GM23338 (cell line): ENCODE measurements around the gene SLC36A4. TPM values are rescaled to one million over a fixed set of nuclear protein-coding genes. Genes with fewer than 3 reads are reported as not detected.
A peak's percentile ranks its signal among the peaks of the same experiment; 100 is the strongest.

Experiments
- ATAC-seq: fragments of 200-7000 bp; cut with Tn5 transposase; 3 replicates; pipeline ENCODE4 v1.9.1; 2020
- DNase-seq: peaks from one replicate; pipeline ENCODE4 v3.0.0-alpha.2; 2015; ENCODE audit warnings: low spot score
- H2AFZ ChIP-seq: fragments of 200-600 bp; sonication (generic); 2 replicates; pipeline ENCODE4 v1.8.0; 2016; ENCODE audit warnings: antibody characterized with exemption, mild to moderate bottlenecking, moderate library complexity
- H3F3A ChIP-seq: fragments of 200-600 bp; sonication (generic); replicated peaks from 2 replicates; pipeline ENCODE4 v1.8.0; 2017; ENCODE audit warnings: antibody characterized with exemption, mixed run types, low read depth
- H3K27ac ChIP-seq: fragments of 200-600 bp; sonication (generic); 2 replicates; pipeline ENCODE4 v1.6.1; 2016; ENCODE audit warnings: low read depth
- H3K27me3 ChIP-seq: fragments of 200-600 bp; sonication (generic); 2 replicates; pipeline ENCODE4 v1.8.0; 2016; ENCODE audit warnings: mild to moderate bottlenecking, mixed run types, moderate library complexity; ENCODE audit not compliant: insufficient read depth
- H3K36me3 ChIP-seq: fragments of 200-600 bp; sonication (generic); 2 replicates; pipeline ENCODE4 v1.8.0; 2016; ENCODE audit warnings: mild to moderate bottlenecking; ENCODE audit not compliant: insufficient read depth
- H3K4me1 ChIP-seq: fragments of 200-600 bp; sonication (generic); 2 replicates; pipeline ENCODE4 v1.8.0; 2016; ENCODE audit warnings: mild to moderate bottlenecking, moderate library complexity; ENCODE audit not compliant: insufficient read depth
- H3K4me2 ChIP-seq: fragments of 200-600 bp; sonication (generic); 2 replicates; pipeline ENCODE4 v1.7.1; 2017; ENCODE audit warnings: mixed run types
- H3K4me3 ChIP-seq: fragments of 200-600 bp; sonication (generic); 2 replicates; pipeline ENCODE4 v1.6.1; 2016; ENCODE audit warnings: mixed run types
- H3K79me2 ChIP-seq: fragments of 200-600 bp; sonication (generic); replicated peaks from 2 replicates; pipeline ENCODE4 v1.8.0; 2017; ENCODE audit warnings: mild to moderate bottlenecking; ENCODE audit not compliant: insufficient read depth
- H3K9me2 ChIP-seq: fragments of 200-600 bp; sonication (generic); 2 replicates; pipeline ENCODE4 v1.8.0; 2017; ENCODE audit not compliant: insufficient read depth
- H4K20me1 ChIP-seq: fragments of 200-600 bp; sonication (generic); replicated peaks from 2 replicates; pipeline ENCODE4 v1.8.0; 2017; ENCODE audit warnings: mild to moderate bottlenecking; ENCODE audit not compliant: insufficient read depth
- H3K27ac Mint-ChIP-seq: 2 replicates; pipeline ENCODE4 v1.8.0; 2020; ENCODE audit warnings: inconsistent platforms, mild to moderate bottlenecking, moderate library complexity, mixed read lengths
- H3K27me3 Mint-ChIP-seq: 3 replicates; pipeline ENCODE4 v1.8.0; 2022; ENCODE audit warnings: low read depth, mild to moderate bottlenecking, moderate library complexity, mixed read lengths, inconsistent platforms; ENCODE audit not compliant: insufficient read depth, poor library complexity
- H3K36me3 Mint-ChIP-seq: 3 replicates; pipeline ENCODE4 v1.8.0; 2021; ENCODE audit warnings: low read depth, mild to moderate bottlenecking, inconsistent platforms, moderate library complexity, mixed read lengths
- H3K4me1 Mint-ChIP-seq: 3 replicates; pipeline ENCODE4 v1.8.0; 2020; ENCODE audit warnings: mild to moderate bottlenecking, inconsistent platforms, mixed read lengths
- H3K4me3 Mint-ChIP-seq: 3 replicates; pipeline ENCODE4 v1.8.0; 2021; ENCODE audit warnings: moderate library complexity, mild to moderate bottlenecking, inconsistent platforms, mixed read lengths
- H3K9me3 Mint-ChIP-seq: 3 replicates; pipeline ENCODE4 v1.8.0; 2020; ENCODE audit warnings: moderate library complexity, mild to moderate bottlenecking, inconsistent platforms, mixed read lengths
- EZH2 ChIP-seq: fragments of 200-600 bp; sonication (generic); IDR thresholded peaks from one replicate; pipeline ENCODE4 v1.8.0; 2017; ENCODE audit warnings: antibody characterized with exemption, mild to moderate bottlenecking, low read depth; ENCODE audit not compliant: unreplicated experiment
- JUNB ChIP-seq: IDR thresholded peaks from one replicate; pipeline ENCODE4 v1.6.1; 2016; ENCODE audit warnings: antibody characterized with exemption; ENCODE audit not compliant: unreplicated experiment
- NANOG ChIP-seq: IDR thresholded peaks from 2 replicates; pipeline ENCODE4 v1.6.1; 2016; ENCODE audit warnings: antibody characterized with exemption, borderline replicate concordance
- POLR2AphosphoS5 ChIP-seq: IDR thresholded peaks from 2 replicates; pipeline ENCODE4 v1.6.1; 2016; ENCODE audit warnings: antibody characterized with exemption, low read depth
- ZNF331 ChIP-seq: fragments of 250-450 bp; sonication (Bioruptor Pico); IDR thresholded peaks from 2 replicates; pipeline ENCODE4 v1.5.0; 2020; ENCODE audit warnings: low read depth, mild to moderate bottlenecking, moderate library complexity
- polyA plus RNA-seq: library from polyadenylated mRNA; unstranded; fragments of >200 nt; fragmentation: Nextera tagmentation; extraction: Ambion mirVana; gene quantifications from 2 replicates; pipeline ENCODE4 v1.2.1, GENCODE V29; 2016
- total RNA-seq: library from RNA; depleted of rRNA; stranded (reverse); fragments of >200 nt; shearing (Covaris generic); gene quantifications from 2 replicates; pipeline ENCODE4 v1.2.3, GENCODE V29; 2014
- TF ChIP-seq, protein P1 (sequence below): IDR thresholded peaks from 2 replicates; pipeline ENCODE4 v1.6.1; 2016; ENCODE audit warnings: antibody characterized with exemption
- TF ChIP-seq, protein P2 (sequence below): fragments of 250-450 bp; sonication (Bioruptor Pico); IDR thresholded peaks from 2 replicates; pipeline ENCODE4 v1.5.0; 2020; ENCODE audit warnings: mild to moderate bottlenecking, moderate library complexity

The SLC36A4 gene
- total and polyA plus RNA-seq, 2 experiments from 2014 or later: 24.9 to 34.6 TPM

DNA sequence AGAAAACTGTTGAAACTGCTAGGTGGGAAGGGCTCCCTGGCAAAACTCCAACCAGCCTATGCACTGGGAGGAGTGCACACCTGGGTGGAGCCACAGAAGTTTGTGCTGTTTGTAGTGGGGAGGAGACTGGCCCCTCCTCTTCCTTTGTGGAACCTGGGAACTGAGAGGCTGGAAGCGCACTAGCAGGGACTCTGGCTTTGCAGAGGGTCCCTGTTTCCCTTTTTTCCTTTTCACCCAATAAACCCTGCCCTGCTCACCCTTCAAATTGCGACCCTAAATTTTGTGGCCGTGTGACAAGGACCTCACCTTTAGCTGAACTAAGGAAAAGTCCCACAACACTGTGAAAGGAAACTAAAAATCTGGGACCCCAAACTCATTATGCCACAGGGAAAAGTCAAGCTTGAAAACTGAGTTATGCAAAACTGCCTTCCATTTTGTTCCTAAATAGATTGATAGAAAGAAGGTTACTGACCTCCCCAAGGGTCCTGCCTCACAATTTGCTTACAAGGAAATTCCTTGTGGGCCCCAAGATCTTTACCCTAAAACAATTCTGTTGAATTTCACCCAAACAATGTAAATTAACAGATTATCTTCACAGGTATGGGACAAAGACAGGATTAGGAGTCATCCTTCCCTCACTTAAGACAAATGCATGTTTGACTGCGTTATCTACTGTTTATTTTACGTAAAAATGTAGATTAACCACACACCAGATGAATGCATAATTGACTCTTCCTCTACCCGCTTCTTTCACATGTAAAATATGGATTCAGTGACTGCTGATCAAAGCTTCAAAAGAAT is 81.0 kb downstream of the SLC36A4 start:
- H3K79me2 ChIP-seq: no peaks in the 10 kb centered on the region
- H3K27me3 Mint-ChIP-seq: peaks cover 12% of the 10 kb centered on the region
- peaks cover 6% of the 10 kb centered on the region; the same call in 1 of the 2 replicates for H3F3A ChIP-seq
- peaks cover 52% of the 10 kb centered on the region for H3K4me1 Mint-ChIP-seq
- peaks cover 21% of the 10 kb centered on the region; the same call in 1 of the 2 replicates for H3K9me2 ChIP-seq
- no peaks in the 10 kb centered on the region for H4K20me1 ChIP-seq
- H3K4me1 ChIP-seq: peaks cover 39% of the 10 kb centered on the region
- H3K27me3 ChIP-seq: no peaks in the 10 kb centered on the region
- H3K36me3 ChIP-seq: no peaks in the 10 kb centered on the region
- H3K4me3 Mint-ChIP-seq: peak overlapping the region; percentile 54
- DNase-seq (peak; percentile 75), ATAC-seq (peak; percentile 95)
- H3K4me2 ChIP-seq: peak overlapping the region; percentile 50
- H3K27ac Mint-ChIP-seq: peak overlapping the region; percentile 80
- H3K9me3 Mint-ChIP-seq: peaks cover 2% of the 10 kb centered on the region; the same call in 2 of the 3 replicates
- peak overlapping the region; percentile 15; the same call in 1 of the 2 replicates for H2AFZ ChIP-seq
- TF ChIP-seq EZH2 (no peak), POLR2AphosphoS5 (peak; percentile 75; the same call in 1 of the 2 replicates), JUNB (no peak), ZNF331 (CRISPR knock-in tag) (peak; percentile 43; the same call in 1 of the 2 replicates), NANOG (peak; percentile 44; the same call in 1 of the 2 replicates)
- TF ChIP-seq, protein P1, sequence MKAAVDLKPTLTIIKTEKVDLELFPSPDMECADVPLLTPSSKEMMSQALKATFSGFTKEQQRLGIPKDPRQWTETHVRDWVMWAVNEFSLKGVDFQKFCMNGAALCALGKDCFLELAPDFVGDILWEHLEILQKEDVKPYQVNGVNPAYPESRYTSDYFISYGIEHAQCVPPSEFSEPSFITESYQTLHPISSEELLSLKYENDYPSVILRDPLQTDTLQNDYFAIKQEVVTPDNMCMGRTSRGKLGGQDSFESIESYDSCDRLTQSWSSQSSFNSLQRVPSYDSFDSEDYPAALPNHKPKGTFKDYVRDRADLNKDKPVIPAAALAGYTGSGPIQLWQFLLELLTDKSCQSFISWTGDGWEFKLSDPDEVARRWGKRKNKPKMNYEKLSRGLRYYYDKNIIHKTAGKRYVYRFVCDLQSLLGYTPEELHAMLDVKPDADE: no peak; the same call in none of the 2 replicates
- TF ChIP-seq, protein P2, sequence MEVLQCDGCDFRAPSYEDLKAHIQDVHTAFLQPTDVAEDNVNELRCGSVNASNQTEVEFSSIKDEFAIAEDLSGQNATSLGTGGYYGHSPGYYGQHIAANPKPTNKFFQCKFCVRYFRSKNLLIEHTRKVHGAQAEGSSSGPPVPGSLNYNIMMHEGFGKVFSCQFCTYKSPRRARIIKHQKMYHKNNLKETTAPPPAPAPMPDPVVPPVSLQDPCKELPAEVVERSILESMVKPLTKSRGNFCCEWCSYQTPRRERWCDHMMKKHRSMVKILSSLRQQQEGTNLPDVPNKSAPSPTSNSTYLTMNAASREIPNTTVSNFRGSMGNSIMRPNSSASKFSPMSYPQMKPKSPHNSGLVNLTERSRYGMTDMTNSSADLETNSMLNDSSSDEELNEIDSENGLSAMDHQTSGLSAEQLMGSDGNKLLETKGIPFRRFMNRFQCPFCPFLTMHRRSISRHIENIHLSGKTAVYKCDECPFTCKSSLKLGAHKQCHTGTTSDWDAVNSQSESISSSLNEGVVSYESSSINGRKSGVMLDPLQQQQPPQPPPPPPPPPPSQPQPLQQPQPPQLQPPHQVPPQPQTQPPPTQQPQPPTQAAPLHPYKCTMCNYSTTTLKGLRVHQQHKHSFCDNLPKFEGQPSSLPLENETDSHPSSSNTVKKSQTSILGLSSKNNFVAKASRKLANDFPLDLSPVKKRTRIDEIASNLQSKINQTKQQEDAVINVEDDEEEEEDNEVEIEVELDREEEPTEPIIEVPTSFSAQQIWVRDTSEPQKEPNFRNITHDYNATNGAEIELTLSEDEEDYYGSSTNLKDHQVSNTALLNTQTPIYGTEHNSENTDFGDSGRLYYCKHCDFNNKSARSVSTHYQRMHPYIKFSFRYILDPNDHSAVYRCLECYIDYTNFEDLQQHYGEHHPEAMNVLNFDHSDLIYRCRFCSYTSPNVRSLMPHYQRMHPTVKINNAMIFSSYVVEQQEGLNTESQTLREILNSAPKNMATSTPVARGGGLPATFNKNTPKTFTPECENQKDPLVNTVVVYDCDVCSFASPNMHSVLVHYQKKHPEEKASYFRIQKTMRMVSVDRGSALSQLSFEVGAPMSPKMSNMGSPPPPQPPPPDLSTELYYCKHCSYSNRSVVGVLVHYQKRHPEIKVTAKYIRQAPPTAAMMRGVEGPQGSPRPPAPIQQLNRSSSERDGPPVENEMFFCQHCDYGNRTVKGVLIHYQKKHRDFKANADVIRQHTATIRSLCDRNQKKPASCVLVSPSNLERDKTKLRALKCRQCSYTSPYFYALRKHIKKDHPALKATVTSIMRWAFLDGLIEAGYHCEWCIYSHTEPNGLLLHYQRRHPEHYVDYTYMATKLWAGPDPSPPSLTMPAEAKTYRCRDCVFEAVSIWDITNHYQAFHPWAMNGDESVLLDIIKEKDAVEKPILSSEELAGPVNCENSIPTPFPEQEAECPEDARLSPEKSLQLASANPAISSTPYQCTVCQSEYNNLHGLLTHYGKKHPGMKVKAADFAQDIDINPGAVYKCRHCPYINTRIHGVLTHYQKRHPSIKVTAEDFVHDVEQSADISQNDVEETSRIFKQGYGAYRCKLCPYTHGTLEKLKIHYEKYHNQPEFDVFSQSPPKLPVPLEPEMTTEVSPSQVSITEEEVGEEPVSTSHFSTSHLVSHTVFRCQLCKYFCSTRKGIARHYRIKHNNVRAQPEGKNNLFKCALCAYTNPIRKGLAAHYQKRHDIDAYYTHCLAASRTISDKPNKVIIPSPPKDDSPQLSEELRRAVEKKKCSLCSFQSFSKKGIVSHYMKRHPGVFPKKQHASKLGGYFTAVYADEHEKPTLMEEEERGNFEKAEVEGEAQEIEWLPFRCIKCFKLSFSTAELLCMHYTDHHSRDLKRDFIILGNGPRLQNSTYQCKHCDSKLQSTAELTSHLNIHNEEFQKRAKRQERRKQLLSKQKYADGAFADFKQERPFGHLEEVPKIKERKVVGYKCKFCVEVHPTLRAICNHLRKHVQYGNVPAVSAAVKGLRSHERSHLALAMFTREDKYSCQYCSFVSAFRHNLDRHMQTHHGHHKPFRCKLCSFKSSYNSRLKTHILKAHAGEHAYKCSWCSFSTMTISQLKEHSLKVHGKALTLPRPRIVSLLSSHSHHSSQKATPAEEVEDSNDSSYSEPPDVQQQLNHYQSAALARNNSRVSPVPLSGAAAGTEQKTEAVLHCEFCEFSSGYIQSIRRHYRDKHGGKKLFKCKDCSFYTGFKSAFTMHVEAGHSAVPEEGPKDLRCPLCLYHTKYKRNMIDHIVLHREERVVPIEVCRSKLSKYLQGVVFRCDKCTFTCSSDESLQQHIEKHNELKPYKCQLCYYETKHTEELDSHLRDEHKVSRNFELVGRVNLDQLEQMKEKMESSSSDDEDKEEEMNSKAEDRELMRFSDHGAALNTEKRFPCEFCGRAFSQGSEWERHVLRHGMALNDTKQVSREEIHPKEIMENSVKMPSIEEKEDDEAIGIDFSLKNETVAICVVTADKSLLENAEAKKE (CRISPR knock-in tag): peak; percentile 70
- H3K4me3 ChIP-seq: peak overlapping the region; percentile 29
- peaks cover 8% of the 10 kb centered on the region; the same call in 1 of the 3 replicates for H3K36me3 Mint-ChIP-seq
- H3K27ac ChIP-seq: peak overlapping the region; percentile 89
